GM12878 (cell line): ENCODE results near the gene ALPP. TPM values are rescaled to one million over a fixed set of nuclear protein-coding genes. Genes with fewer than 3 reads are reported as not detected.

ENCODE experiments used
- ATAC-seq: fragments of 200-7000 bp; cut with Tn5 transposase; 3 replicates; pipeline ENCODE4 v1.9.1; 2020; ENCODE audit warnings: mild to moderate bottlenecking, moderate library complexity
- BruUV-seq: library from RNA; stranded (reverse); fragments of 400-500 nt; replicated peaks from 2 replicates; lab custom pipeline; 2021; lab: Mats Ljungman, UMichigan
- CTCF ChIA-PET: fragments of 300-600 bp; sonication (Branson Sonifier 250); formaldehyde crosslinking; extraction: SDS; loops from one replicate; lab custom pipeline; 2021; ENCODE audit warnings: inconsistent platforms; lab: Yijun Ruan, JAX
- POLR2A ChIA-PET: fragments of 350-600 bp; formaldehyde crosslinking; extraction: SDS; loops from one replicate; lab custom pipeline; 2021; ENCODE audit warnings: inconsistent platforms; lab: Charles Lee
- RAD21 ChIA-PET: fragments of 300-600 bp; sonication (Branson Sonifier 250); formaldehyde crosslinking; loops from one replicate; lab custom pipeline; 2023; ENCODE audit warnings: antibody characterized with exemption; ENCODE audit not compliant: unreplicated experiment; lab: Charles Lee
- SMC1A ChIA-PET: fragments of 300-600 bp; sonication (Branson Sonifier 250); formaldehyde crosslinking; loops from one replicate; lab custom pipeline; 2023; ENCODE audit not compliant: unreplicated experiment, uncharacterized antibody; lab: Charles Lee
- DNase-seq: peaks from one replicate; pipeline ENCODE4 v3.0.0-alpha.2; 2011; ENCODE audit warnings: low read depth, low spot score
- FAIRE-seq: peaks from 3 replicates; lab custom pipeline; 2011; peaks lifted over from hg19 to GRCh38; lab: Jason Lieb, UNC
- H2AFZ ChIP-seq: 2 replicates; pipeline ENCODE4 v1.6.0; 2011; ENCODE audit warnings: low read depth, low read length, control low read depth; ENCODE audit not compliant: control insufficient read depth
- H3K27ac ChIP-seq: 2 replicates; pipeline ENCODE4 v1.5.1; 2011; ENCODE audit warnings: control low read depth; ENCODE audit not compliant: control insufficient read depth, insufficient read depth
- H3K27me3 ChIP-seq, 2 experiments: replicated peaks in 1 of 2; 2 replicates each; pipeline versions ENCODE4 v1.6.0 to v1.6.1; 2011; ENCODE audit warnings: low read length in 1 of 2; ENCODE audit not compliant: control insufficient read depth in 2 of 2, insufficient read depth in 2 of 2
- H3K36me3 ChIP-seq, 2 experiments: 2 replicates each; pipeline ENCODE4 v1.5.1; 2011; ENCODE audit warnings: low read length in 1 of 2; ENCODE audit not compliant: control insufficient read depth in 2 of 2, insufficient read depth in 2 of 2
- H3K4me1 ChIP-seq: 2 replicates; pipeline ENCODE4 v1.6.1; 2011; ENCODE audit warnings: mild to moderate bottlenecking, low read length, moderate library complexity, mixed read lengths; ENCODE audit not compliant: control insufficient read depth, insufficient read depth
- H3K4me2 ChIP-seq: 2 replicates; pipeline ENCODE4 v1.6.0; 2011; ENCODE audit warnings: control low read depth; ENCODE audit not compliant: control insufficient read depth, insufficient read depth
- H3K4me3 ChIP-seq: fragments of 200-600 bp; sonication (generic); 2 replicates; pipeline ENCODE4 v1.5.1; 2016
- H3K79me2 ChIP-seq: 2 replicates; pipeline ENCODE4 v1.6.0; 2011; ENCODE audit warnings: low read length; ENCODE audit not compliant: control insufficient read depth, insufficient read depth
- H3K9ac ChIP-seq: 2 replicates; pipeline ENCODE4 v1.8.0; 2011; ENCODE audit warnings: low read length, control low read depth, mixed read lengths; ENCODE audit not compliant: control insufficient read depth, insufficient read depth
- H3K9me3 ChIP-seq: replicated peaks from 3 replicates; pipeline ENCODE4 v1.5.1; 2011; ENCODE audit warnings: mild to moderate bottlenecking, low read length; ENCODE audit not compliant: control insufficient read depth, insufficient read depth
- H4K20me1 ChIP-seq: 2 replicates; pipeline ENCODE4 v1.6.0; 2011; ENCODE audit not compliant: control insufficient read depth, insufficient read depth
- BRCA1 ChIP-seq: IDR thresholded peaks from 2 replicates; pipeline ENCODE4 v1.6.1; 2011; ENCODE audit warnings: low read depth, low read length, improper control_type of control experiment
- CREM ChIP-seq: IDR thresholded peaks from 2 replicates; pipeline ENCODE4 v1.6.1; 2014; ENCODE audit warnings: antibody characterized with exemption, low read depth
- HDAC6 ChIP-seq: fragments of 200-600 bp; sonication (generic); IDR thresholded peaks from one replicate; pipeline ENCODE4 v1.8.0; 2017; ENCODE audit warnings: antibody characterized with exemption; ENCODE audit not compliant: unreplicated experiment
- HDGF ChIP-seq: fragments of 450-650 bp; IDR thresholded peaks from 2 replicates; pipeline ENCODE4 v1.6.1; 2016; ENCODE audit warnings: antibody characterized with exemption
- JUNB ChIP-seq: IDR thresholded peaks from 2 replicates; pipeline ENCODE4 v1.6.1; 2016; ENCODE audit warnings: antibody characterized with exemption, mild to moderate bottlenecking
- NR2C1 ChIP-seq: fragments of 450-650 bp; IDR thresholded peaks from 2 replicates; pipeline ENCODE4 v1.6.1; 2017; ENCODE audit warnings: antibody characterized with exemption, mild to moderate bottlenecking, moderate library complexity
- PAX8 ChIP-seq: fragments of 450-650 bp; IDR thresholded peaks from 2 replicates; pipeline ENCODE4 v1.6.1; 2017; ENCODE audit warnings: mild to moderate bottlenecking, moderate library complexity
- POLR2AphosphoS2 ChIP-seq: IDR thresholded peaks from 2 replicates; pipeline ENCODE4 v1.6.1; 2011; ENCODE audit warnings: low read depth, mild to moderate bottlenecking, low read length, improper control_type of control experiment, moderate library complexity
- RB1 ChIP-seq: fragments of 450-650 bp; formaldehyde crosslinking; IDR thresholded peaks from 2 replicates; pipeline ENCODE4 v1.6.1; 2017; ENCODE audit warnings: mild to moderate bottlenecking, borderline replicate concordance
- RFX5 ChIP-seq: IDR thresholded peaks from 2 replicates; pipeline ENCODE4 v1.6.1; 2011; ENCODE audit warnings: low read depth, low read length, improper control_type of control experiment
- SREBF2 ChIP-seq: IDR thresholded peaks from 2 replicates; pipeline ENCODE4 v1.6.1; 2012; ENCODE audit warnings: mild to moderate bottlenecking, low read length
- ZNF274 ChIP-seq: IDR thresholded peaks from one replicate; pipeline ENCODE4 v1.8.0; 2011; ENCODE audit not compliant: insufficient read length, insufficient read depth
- ZNF384 ChIP-seq: IDR thresholded peaks from 2 replicates; pipeline ENCODE4 v1.6.1; 2012; ENCODE audit warnings: low read depth, mild to moderate bottlenecking, low read length, improper control_type of control experiment, borderline replicate concordance
- ZSCAN29 ChIP-seq: fragments of 450-650 bp; IDR thresholded peaks from 2 replicates; pipeline ENCODE4 v1.6.1; 2017; ENCODE audit warnings: mild to moderate bottlenecking, moderate library complexity
- WGBS: methylation state at CpG from one replicate; pipeline ENCODE4 v1.1.6; 2016; ENCODE audit warnings: low lambda C conversion rate; ENCODE audit not compliant: insufficient replicate concordance, insufficient coverage; ENCODE audit errors: missing lambda C conversion rate; 5-methylcytosine and 5-hydroxymethylcytosine counted together
- in situ Hi-C: fragments of 300-500 bp; cut with MboI; formaldehyde crosslinking; loops from 9 replicates; pipeline ENCODE4 v1.14.3; 2018; ENCODE audit warnings: mixed read lengths
- intact Hi-C: fragments of 100-400 bp; cut with micrococcal nuclease; formaldehyde crosslinking; loops from one replicate; pipeline ENCODE4 v1.14.2; 2022; ENCODE audit not compliant: unreplicated experiment
- polyA plus RNA-seq, 11 experiments: library from polyadenylated mRNA; depleted of rRNA in 4 of 11; unstranded in 6 of 11; stranded (reverse) in 5 of 11; fragments of >200 nt; fragmentation: Nextera tagmentation in 4 of 11; fragmentation: Illumina TruSeq in 1 of 11; extraction: Ambion mirVana in 4 of 11; extraction: Trizol in 1 of 11; gene quantifications; 1 replicate in 1 of 11; 2 replicates in 10 of 11; pipeline versions ENCODE4 v1.2.1 to v1.2.3, GENCODE V29; 2011 to 2016; ENCODE audit warnings: inconsistent platforms in 2 of 11, missing spikeins in 2 of 11, low read depth in 1 of 11
- total RNA-seq, 4 experiments: library from RNA; depleted of rRNA in 3 of 4; stranded (reverse); fragments of >200 nt in 3 of 4; fragmentation: Illumina TruSeq in 1 of 4; extraction: Trizol in 1 of 4; gene quantifications; 2 replicates each; pipeline versions ENCODE4 v1.2.1 to v1.2.3, GENCODE V29; 2013 to 2021
- TF ChIP-seq, protein P1 (sequence below): fragments of 450-650 bp; IDR thresholded peaks from 2 replicates; pipeline ENCODE4 v1.6.1; 2018; ENCODE audit warnings: borderline replicate concordance, mild to moderate bottlenecking; ENCODE audit not compliant: partially characterized antibody
- TF ChIP-seq, protein P2 (sequence below): IDR thresholded peaks from 2 replicates; pipeline ENCODE4 v1.6.1; 2012; ENCODE audit warnings: low read depth, low read length, improper control_type of control experiment
- TF ChIP-seq, protein P3 (sequence below): fragments of 450-650 bp; formaldehyde crosslinking; IDR thresholded peaks from 2 replicates; pipeline ENCODE4 v1.5.0; 2022; ENCODE audit warnings: mild to moderate bottlenecking, missing genetic modification characterization

The ALPP gene
- total and polyA plus RNA-seq, 10 of the 15 experiments (the other 5 are each of a cell fraction or from before 2014, with no cell fraction given): 0.21 TPM; not detected in 9

DNA sequence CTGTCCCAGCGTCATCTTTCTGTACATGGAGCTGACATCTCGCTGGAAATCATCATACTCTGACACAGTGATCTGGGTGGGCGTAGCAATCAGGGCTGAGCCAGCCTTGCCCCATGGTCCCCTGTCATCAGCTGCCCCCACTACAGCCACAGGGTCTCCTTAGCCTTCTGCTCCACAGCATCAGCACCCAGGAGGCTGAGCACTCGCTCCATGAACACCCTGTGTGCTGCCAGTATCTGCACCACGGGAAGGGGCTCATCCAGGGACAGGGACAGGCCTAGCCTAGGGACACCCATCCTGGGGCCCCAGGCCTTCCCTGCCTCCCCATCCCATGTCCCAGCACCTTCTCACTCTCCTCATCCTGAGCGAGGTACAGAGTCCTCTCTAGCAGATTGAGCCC lies 39.5 kb downstream of the ALPP start (continued):
- no peak for TF ChIP-seq HDGF

DNA sequence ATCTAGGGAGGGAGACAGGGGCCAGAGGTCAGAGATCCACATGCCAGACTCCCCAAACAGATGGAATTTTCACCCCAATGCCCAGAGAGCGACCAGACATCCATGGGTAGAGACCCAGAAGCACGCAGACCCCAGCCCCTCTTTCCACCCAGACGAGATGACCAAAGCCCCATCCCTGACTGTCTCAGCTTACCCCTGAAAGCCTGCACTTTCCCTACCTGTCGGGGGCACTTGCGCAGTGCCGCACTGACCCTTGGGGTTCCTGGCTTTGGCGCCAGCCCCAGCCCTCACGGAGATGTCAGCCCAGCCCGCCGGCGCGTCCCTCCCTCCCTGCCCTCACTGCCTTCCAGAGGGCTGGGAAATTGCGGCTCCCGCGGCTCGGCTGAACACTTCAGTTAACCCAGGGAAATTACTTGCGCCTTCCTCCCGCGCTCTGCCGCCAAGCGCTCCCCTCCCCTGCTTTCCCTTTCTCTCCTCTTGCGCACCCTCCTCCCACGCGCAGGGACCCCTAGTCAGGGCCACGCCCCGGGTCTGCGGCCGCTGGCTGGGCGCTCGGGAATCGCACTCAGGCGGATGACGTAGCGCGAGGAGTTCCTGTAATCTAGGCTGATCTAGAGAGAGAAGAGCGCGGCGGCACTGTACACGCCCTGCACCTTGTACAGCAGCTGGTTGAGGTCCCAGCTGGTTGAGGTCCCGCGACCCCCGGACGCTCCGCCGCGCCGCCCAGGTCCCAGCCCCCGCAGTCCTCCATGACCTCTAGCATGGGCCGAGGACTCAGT lies 40.1 kb downstream of the ALPP start:
- Histone ChIP-seq H3K27me3 (peaks cover 8 to 11% of the 10 kb centered on the region in 2 experiments; a peak in 3 of 4 replicates), H3K4me2 (no peak overlapping the region), H4K20me1 (no peaks in the 10 kb centered on the region), H3K9ac (no peak overlapping the region), H3K4me1 (no peaks in the 10 kb centered on the region), H2AFZ (no peak overlapping the region), H3K4me3 (no peak overlapping the region), H3K79me2 (no peaks in the 10 kb centered on the region), H3K27ac (no peak overlapping the region), H3K9me3 (no peaks in the 10 kb centered on the region; the same call in 2 of the 3 replicates), H3K36me3 (no peaks in the 10 kb centered on the region)
- intact Hi-C loops (no loop called here), in situ Hi-C loops (no loop called here)
- ATAC-seq (no peak), FAIRE-seq (no peak), DNase-seq (no peak)
- ChIA-PET SMC1A (no interaction called here), POLR2A (no interaction called here), RAD21 (no interaction called here), CTCF (no interaction called here)
- WGBS: 27% methylated on average over 38 of the region's 49 CpGs
- BruUV-seq: no TSS peak
- TF ChIP-seq HDAC6 (no peak), RB1 (no peak), SREBF2 (no peak), NR2C1 (no peak), ZNF274 (no peak), ZNF384 (no peak), POLR2AphosphoS2 (no peak), PAX8 (no peak), JUNB (no peak), RFX5 (no peak), CREM (no peak), ZSCAN29 (no peak), BRCA1 (no peak)
- TF ChIP-seq, protein P1, sequence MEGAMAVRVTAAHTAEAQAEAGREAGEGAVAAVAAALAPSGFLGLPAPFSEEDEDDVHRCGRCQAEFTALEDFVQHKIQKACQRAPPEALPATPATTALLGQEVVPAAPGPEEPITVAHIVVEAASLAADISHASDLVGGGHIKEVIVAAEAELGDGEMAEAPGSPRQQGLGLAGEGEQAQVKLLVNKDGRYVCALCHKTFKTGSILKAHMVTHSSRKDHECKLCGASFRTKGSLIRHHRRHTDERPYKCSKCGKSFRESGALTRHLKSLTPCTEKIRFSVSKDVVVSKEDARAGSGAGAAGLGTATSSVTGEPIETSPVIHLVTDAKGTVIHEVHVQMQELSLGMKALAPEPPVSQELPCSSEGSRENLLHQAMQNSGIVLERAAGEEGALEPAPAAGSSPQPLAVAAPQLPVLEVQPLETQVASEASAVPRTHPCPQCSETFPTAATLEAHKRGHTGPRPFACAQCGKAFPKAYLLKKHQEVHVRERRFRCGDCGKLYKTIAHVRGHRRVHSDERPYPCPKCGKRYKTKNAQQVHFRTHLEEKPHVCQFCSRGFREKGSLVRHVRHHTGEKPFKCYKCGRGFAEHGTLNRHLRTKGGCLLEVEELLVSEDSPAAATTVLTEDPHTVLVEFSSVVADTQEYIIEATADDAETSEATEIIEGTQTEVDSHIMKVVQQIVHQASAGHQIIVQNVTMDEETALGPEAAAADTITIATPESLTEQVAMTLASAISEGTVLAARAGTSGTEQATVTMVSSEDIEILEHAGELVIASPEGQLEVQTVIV: no peak
- TF ChIP-seq, protein P2, sequence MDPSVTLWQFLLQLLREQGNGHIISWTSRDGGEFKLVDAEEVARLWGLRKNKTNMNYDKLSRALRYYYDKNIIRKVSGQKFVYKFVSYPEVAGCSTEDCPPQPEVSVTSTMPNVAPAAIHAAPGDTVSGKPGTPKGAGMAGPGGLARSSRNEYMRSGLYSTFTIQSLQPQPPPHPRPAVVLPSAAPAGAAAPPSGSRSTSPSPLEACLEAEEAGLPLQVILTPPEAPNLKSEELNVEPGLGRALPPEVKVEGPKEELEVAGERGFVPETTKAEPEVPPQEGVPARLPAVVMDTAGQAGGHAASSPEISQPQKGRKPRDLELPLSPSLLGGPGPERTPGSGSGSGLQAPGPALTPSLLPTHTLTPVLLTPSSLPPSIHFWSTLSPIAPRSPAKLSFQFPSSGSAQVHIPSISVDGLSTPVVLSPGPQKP: no peak
- TF ChIP-seq, protein P3, sequence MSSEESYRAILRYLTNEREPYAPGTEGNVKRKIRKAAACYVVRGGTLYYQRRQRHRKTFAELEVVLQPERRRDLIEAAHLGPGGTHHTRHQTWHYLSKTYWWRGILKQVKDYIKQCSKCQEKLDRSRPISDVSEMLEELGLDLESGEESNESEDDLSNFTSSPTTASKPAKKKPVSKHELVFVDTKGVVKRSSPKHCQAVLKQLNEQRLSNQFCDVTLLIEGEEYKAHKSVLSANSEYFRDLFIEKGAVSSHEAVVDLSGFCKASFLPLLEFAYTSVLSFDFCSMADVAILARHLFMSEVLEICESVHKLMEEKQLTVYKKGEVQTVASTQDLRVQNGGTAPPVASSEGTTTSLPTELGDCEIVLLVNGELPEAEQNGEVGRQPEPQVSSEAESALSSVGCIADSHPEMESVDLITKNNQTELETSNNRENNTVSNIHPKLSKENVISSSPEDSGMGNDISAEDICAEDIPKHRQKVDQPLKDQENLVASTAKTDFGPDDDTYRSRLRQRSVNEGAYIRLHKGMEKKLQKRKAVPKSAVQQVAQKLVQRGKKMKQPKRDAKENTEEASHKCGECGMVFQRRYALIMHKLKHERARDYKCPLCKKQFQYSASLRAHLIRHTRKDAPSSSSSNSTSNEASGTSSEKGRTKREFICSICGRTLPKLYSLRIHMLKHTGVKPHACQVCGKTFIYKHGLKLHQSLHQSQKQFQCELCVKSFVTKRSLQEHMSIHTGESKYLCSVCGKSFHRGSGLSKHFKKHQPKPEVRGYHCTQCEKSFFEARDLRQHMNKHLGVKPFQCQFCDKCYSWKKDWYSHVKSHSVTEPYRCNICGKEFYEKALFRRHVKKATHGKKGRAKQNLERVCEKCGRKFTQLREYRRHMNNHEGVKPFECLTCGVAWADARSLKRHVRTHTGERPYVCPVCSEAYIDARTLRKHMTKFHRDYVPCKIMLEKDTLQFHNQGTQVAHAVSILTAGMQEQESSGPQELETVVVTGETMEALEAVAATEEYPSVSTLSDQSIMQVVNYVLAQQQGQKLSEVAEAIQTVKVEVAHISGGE (CRISPR knock-in tag): no peak
